Frontal cortex (tissue), 4 donors: ENCODE measurements around the gene DNAL4. TPM values are rescaled to one million over a fixed set of nuclear protein-coding genes. Genes with fewer than 3 reads are reported as not detected.

Experiments
- DNase-seq, 2 donors: peaks; one replicate each; pipeline ENCODE4 v3.0.0; 2012; ENCODE audit warnings: low spot score in 2 of 2
- FAIRE-seq: peaks from 2 replicates; lab custom pipeline; 2012; peaks lifted over from hg19 to GRCh38; lab: Jason Lieb, UNC
- small RNA-seq: library from RNA; depleted of rRNA; stranded (forward); fragments of <200 nt; gene quantifications from one replicate; pipeline ENCODE3, GENCODE V24; 2014
- total RNA-seq: library from RNA; depleted of rRNA; stranded (reverse); fragments of >200 nt; gene quantifications from one replicate; pipeline ENCODE4 v1.2.3, GENCODE V29; 2014
- donor health status: control.
- donor health status: control.
- donor health status: control.

The DNAL4 gene
- total RNA-seq, 1 donor from 2014 or later = 16.7 TPM

- no peak for DNase-seq
These were observed 64.0 kb downstream of the DNAL4 start for GRCh38 chr22:38729946-38730345.

GRCh38 chr22:38728871-38729796 lies 64.8 kb downstream of the DNAL4 start:
- DNase-seq = no peak
- no peak for FAIRE-seq

More at GRCh38 chr22:38729946-38730345, 64.0 kb downstream of the DNAL4 start:
- no peak for FAIRE-seq

Small RNAs within 50 kb of the gene (small RNA-seq; reads per million reads assigned to genes)
- gene AL021707.8 = not detected

Other genes with a start within 250 kb of the DNAL4 start
- 4.5 TPM for gene DMC1, start 224.0 kb downstream of the DNAL4 start, total RNA-seq
- 4.9 TPM for gene FAM227A, start 137.8 kb downstream of the DNAL4 start, total RNA-seq
- gene CBY1, start 137.5 kb downstream of the DNAL4 start, total RNA-seq = 18.3 TPM
- 66.4 TPM for gene TOMM22, start 112.2 kb downstream of the DNAL4 start, total RNA-seq
- 54.6 TPM for gene JOSD1, start 93.2 kb downstream of the DNAL4 start, total RNA-seq
- gene GTPBP1, start 88.2 kb downstream of the DNAL4 start, total RNA-seq = 34.6 TPM
- 78.7 TPM for gene SUN2, start 38.1 kb downstream of the DNAL4 start, total RNA-seq
- 10.6 TPM for gene NPTXR, start 49.9 kb upstream of the DNAL4 start, total RNA-seq
- 30.2 TPM for gene CBX6, start 78.1 kb upstream of the DNAL4 start, total RNA-seq
- gene APOBEC3A, start 163.5 kb upstream of the DNAL4 start, total RNA-seq = not detected
- not detected for gene APOBEC3B, start 188.2 kb upstream of the DNAL4 start, total RNA-seq
- not detected for gene APOBEC3C, start 220.1 kb upstream of the DNAL4 start, total RNA-seq
- gene APOBEC3D, start 227.0 kb upstream of the DNAL4 start, total RNA-seq = under 0.01 TPM
- gene APOBEC3F, start 246.7 kb upstream of the DNAL4 start, total RNA-seq = 0.82 TPM